ENCODE results near the gene IQSEC2.

Gene IQSEC2

GRCh38 chrX:53262189-53262917, 19.0 kb downstream of the IQSEC2 start:
- no peak for TF ChIP-seq CTCF (IDR thresholded peaks at IDR 0.05; ENCODE audit: low read depth, low read length)
- Histone ChIP-seq H3K27ac (no peak overlapping the region), H3K9me3 (ENCODE audit: severe bottlenecking) (no peaks in the 10 kb centered on the region), H3K27me3 (ENCODE audit: insufficient read depth, low read depth, severe bottlenecking) (peaks cover 32% of the 10 kb centered on the region), H3K4me3 (ENCODE audit: low read depth, low read length) (no peak overlapping the region), H3K36me3 (no peaks in the 10 kb centered on the region)
- DNase-seq, result no peak

DNA sequence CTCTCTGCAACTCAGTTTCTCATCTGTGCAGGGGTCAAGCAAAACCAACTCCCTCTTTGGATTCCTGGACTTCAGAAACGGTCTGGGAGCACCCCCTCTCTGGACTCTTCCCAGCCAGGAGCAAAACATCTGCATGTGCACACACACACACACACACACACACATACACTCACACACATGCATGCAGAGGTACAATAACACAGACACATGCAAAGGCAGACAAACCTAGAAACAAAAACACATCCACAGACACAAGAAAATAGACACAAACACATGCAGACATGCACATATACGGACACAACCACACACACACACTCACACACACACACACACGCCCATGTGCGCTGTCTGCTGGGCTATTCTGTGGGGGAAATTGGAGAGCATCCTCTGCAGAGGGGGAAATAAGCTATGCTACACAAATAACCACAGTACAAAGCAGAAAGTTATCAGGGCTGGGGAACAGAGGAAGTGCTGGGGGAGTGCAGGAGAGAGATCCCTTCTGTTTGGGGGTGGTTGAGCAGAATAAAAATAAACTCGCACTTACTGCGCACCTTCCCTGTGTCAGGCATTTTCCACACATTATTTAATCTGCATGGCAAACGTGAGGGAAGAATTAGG, 19.9 kb downstream of the IQSEC2 start:
- H3K9me3 ChIP-seq (ENCODE audit: severe bottlenecking), result no peaks in the 10 kb centered on the region
- H3K36me3 ChIP-seq, result no peaks in the 10 kb centered on the region
- TF ChIP-seq CTCF (IDR thresholded peaks at IDR 0.05; ENCODE audit: low read depth, low read length), result no peak
- no peak overlapping the region for H3K27ac ChIP-seq
- H3K27me3 ChIP-seq (ENCODE audit: insufficient read depth, low read depth, severe bottlenecking), result peaks cover 37% of the 10 kb centered on the region
- no peak overlapping the region for H3K4me3 ChIP-seq (ENCODE audit: low read depth, low read length)
- no peak for DNase-seq

DNA sequence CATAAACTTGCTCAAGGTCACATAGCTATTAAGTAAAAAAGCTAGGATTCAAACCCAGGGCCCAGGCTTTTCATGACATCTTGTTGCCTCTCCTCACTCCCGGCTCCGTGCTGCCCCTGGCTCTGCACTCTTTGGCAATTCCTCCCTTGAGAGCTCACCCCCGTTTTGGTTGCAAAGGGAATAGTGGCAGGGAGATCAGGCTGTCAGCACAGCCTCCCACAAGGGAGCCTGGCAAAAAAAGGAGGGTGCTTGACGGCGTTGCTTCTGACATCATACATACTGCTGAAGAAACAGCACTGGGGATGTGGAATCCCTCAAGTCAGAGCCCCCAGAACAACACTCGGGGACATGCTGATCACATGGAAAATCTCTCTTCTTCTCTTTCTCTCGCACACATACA, 20.5 kb downstream of the IQSEC2 start:
- TF ChIP-seq CTCF (IDR thresholded peaks at IDR 0.05; ENCODE audit: low read depth, low read length), result no peak
- peaks cover 33% of the 10 kb centered on the region for H3K27me3 ChIP-seq (ENCODE audit: insufficient read depth, low read depth, severe bottlenecking)
- no peak overlapping the region for H3K27ac ChIP-seq
- no peaks in the 10 kb centered on the region for H3K9me3 ChIP-seq (ENCODE audit: severe bottlenecking)
- no peak for DNase-seq
- H3K36me3 ChIP-seq, result no peaks in the 10 kb centered on the region
- H3K4me3 ChIP-seq (ENCODE audit: low read depth, low read length), result no peak overlapping the region

DNA sequence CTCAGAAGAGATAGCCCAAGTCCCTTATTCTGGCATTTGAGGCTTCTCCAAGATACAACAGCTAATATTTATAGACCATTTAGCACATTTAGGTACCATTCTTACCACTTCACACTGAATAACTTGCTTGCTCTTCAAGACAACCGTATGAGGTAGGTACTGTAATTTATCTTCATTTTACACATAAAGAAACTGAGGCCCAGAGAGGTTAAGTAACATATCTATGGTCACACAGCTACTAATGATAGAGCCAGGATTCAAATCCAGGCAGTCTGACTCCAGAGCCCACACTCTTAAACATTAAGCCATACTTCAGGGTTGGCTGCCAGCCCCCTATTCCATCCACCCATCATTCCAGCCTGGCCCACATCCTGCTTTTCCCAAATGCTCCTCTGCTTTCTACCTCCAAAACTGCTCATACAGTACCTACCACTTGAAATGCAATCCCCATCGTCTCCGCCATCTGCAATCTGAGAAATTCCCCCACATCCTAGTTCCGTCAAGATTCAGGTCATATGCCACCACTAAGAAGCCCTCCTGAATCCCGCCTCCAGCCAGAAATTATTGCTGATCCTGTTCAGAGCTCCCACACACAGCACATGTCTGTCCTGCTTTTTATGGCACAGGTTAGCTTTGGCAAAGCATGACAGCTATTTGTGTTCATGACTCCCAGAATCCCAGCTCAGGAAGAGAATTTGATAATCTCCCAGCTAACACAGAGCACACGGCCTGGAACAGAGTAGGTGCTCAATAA, 23.5 kb downstream of the IQSEC2 start:
- no peak for TF ChIP-seq CTCF (IDR thresholded peaks at IDR 0.05; ENCODE audit: low read depth, low read length)
- Histone ChIP-seq H3K27me3 (ENCODE audit: insufficient read depth, low read depth, severe bottlenecking) (peaks cover 30% of the 10 kb centered on the region), H3K4me3 (ENCODE audit: low read depth, low read length) (no peak overlapping the region), H3K9me3 (ENCODE audit: severe bottlenecking) (no peaks in the 10 kb centered on the region), H3K27ac (no peak overlapping the region), H3K36me3 (no peaks in the 10 kb centered on the region)
- DNase-seq, result no peak

DNA sequence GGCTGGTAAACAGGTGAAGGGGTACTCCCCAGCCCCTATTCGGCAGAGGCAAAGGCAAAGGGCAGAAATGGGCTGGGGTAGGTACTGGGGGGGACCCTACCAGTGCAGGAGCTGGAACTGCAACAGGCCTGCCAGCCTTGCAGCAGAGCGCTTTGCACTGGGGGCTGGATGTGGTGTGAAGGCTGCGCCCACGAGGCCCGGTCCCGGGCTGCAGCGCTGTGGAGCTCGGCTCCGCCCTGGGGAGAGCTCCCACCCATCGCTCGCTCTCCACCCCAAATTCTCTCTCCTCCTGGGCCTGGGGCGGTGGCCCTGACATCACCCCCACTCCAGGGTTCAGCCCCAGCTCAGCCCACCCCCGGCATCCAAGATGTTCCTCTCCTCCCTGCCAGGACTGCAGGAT, 24.2 kb downstream of the IQSEC2 start:
- H3K36me3 ChIP-seq, result no peaks in the 10 kb centered on the region
- H3K27me3 ChIP-seq (ENCODE audit: insufficient read depth, low read depth, severe bottlenecking), result peaks cover 28% of the 10 kb centered on the region
- no peak overlapping the region for H3K27ac ChIP-seq
- TF ChIP-seq CTCF (IDR thresholded peaks at IDR 0.05; ENCODE audit: low read depth, low read length), result no peak
- DNase-seq, result no peak
- H3K4me3 ChIP-seq (ENCODE audit: low read depth, low read length), result no peak overlapping the region
- no peaks in the 10 kb centered on the region for H3K9me3 ChIP-seq (ENCODE audit: severe bottlenecking)

All from WERI-Rb-1 (cell line).